ENCODE results near the gene CREB5.

- TF ChIP-seq EZH2phosphoT487 (IDR thresholded peaks at IDR 0.05; ENCODE audit: unreplicated experiment) (no peak), POLR2AphosphoS5 (IDR thresholded peaks at IDR 0.05; ENCODE audit: low read depth) (no peak), ETS1 (IDR thresholded peaks at IDR 0.05) (no peak), EZH2 (IDR thresholded peaks at IDR 0.05; ENCODE audit: low read depth, unreplicated experiment) (no peak), CTCF (conservative IDR thresholded peaks at IDR 0.05; ENCODE audit: low read depth in 2 of 2) (no peak), CREB1 (CRISPR knock-in tag; IDR thresholded peaks at IDR 0.05; ENCODE audit: low read depth) (no peak), JUNB (IDR thresholded peaks at IDR 0.05; ENCODE audit: unreplicated experiment) (no peak), REST (IDR thresholded peaks at IDR 0.05; ENCODE audit: unreplicated experiment) (no peak), ZNF331 (CRISPR knock-in tag; IDR thresholded peaks at IDR 0.05; ENCODE audit: low read depth) (no peak), ZNF114 (CRISPR knock-in tag; IDR thresholded peaks at IDR 0.05) (no peak), STAT1 (IDR thresholded peaks at IDR 0.05; ENCODE audit: unreplicated experiment) (no peak), ZNF462 (CRISPR knock-in tag; IDR thresholded peaks at IDR 0.05) (no peak), NANOG (IDR thresholded peaks at IDR 0.05; ENCODE audit: borderline replicate concordance) (no peak)
Observed at GRCh38 chr7:28677668-28678067, 265.4 kb downstream of the CREB5 start.
